IPS DF 6.9 (cell line): ENCODE data around the gene CD151.

Source experiments
- DNase-seq: peaks from one replicate; pipeline ENCODE4 v3.0.0-alpha.2; 2013; ENCODE audit warnings: low read depth, low spot score
- H3K27ac ChIP-seq: one replicate; pipeline ENCODE4 v1.5.1; 2013; ENCODE audit warnings: low read length, control low read depth
- H3K27me3 ChIP-seq: 2 replicates; pipeline ENCODE4 v1.6.1; 2013; ENCODE audit warnings: mild to moderate bottlenecking, low read length; ENCODE audit not compliant: control insufficient read depth, insufficient read depth
- H3K36me3 ChIP-seq: 2 replicates; pipeline ENCODE4 v1.6.1; 2013; ENCODE audit warnings: low read length; ENCODE audit not compliant: control insufficient read depth, insufficient read depth
- H3K4me1 ChIP-seq: 2 replicates; pipeline ENCODE4 v1.6.1; 2013; ENCODE audit warnings: low read length; ENCODE audit not compliant: control insufficient read depth, insufficient read depth
- H3K4me3 ChIP-seq: 2 replicates; pipeline ENCODE4 v1.5.1; 2013; ENCODE audit warnings: mild to moderate bottlenecking, low read length
- H3K9me3 ChIP-seq: 2 replicates; pipeline ENCODE4 v1.6.1; 2013; ENCODE audit warnings: low read length, inconsistent platforms; ENCODE audit not compliant: control insufficient read depth, insufficient read depth
- WGBS: extraction: QIAGEN DNeasy Blood & Tissue Kit; methylation state at CpG from one replicate; pipeline ENCODE4 v1.1.7; 2013; ENCODE audit warnings: mixed read lengths, missing lambda C conversion rate; ENCODE audit not compliant: insufficient read length, insufficient coverage; 5-methylcytosine and 5-hydroxymethylcytosine counted together

Gene CD151

GRCh38 chr11:830295-831117, 2.2 kb upstream of the CD151 start:
- H3K27ac ChIP-seq, result no peak overlapping the region
- peaks cover 6% of the 10 kb centered on the region; the same call in 1 of the 2 replicates for H3K27me3 ChIP-seq
- no CpG with 5 or more reads among the region's 78 CpGs for WGBS
- H3K4me3 ChIP-seq, result peak overlapping the region; percentile 51; the same call in 1 of the 2 replicates
- no peaks in the 10 kb centered on the region for H3K9me3 ChIP-seq
- H3K4me1 ChIP-seq, result peaks cover 28% of the 10 kb centered on the region
- DNase-seq, result no peak
- H3K36me3 ChIP-seq, result no peaks in the 10 kb centered on the region

DNA sequence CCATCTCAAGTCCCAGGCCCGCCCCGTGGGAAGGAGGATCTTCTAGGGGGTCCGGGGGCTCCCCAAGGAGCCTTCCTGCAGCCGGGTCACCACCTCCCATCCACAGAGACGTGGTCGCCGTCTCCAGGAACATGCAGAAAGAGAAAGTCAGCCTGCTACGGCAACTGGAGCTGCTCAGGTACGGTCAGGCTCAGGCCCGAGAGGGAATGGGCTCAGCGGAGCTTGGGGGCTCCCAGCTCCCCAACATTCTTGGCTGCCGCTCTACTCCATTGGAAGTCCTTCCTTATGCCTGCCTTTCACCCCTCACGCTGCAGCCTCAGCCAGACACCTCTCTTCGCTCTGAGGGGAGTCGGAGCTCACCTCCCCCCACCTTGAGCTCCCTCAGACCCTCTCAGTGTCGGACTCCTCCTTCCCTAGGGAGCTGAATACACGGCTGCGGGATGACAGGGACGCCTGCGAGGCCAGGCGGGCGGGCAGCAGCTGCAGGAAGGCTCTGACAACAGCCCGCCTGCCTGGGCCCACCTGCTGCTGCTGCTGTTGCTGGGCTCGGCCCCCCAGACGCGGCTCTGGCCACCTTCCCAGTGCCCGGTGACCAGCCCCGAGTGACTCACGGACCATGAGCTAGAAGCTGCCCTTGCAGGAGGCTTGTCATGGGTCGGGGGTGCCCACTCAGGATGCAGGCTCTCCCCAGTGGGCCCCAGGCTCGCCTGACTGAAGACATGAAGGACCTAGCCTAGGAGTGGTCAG, 1.5 kb upstream of the CD151 start:
- no CpG with 5 or more reads among the region's 31 CpGs for WGBS
- no peaks in the 10 kb centered on the region for H3K9me3 ChIP-seq
- no peak for DNase-seq
- H3K4me3 ChIP-seq, result no peak overlapping the region; the same call in 1 of the 2 replicates
- peaks cover 6% of the 10 kb centered on the region; the same call in 1 of the 2 replicates for H3K27me3 ChIP-seq
- peaks cover 28% of the 10 kb centered on the region for H3K4me1 ChIP-seq
- no peak overlapping the region for H3K27ac ChIP-seq
- no peaks in the 10 kb centered on the region for H3K36me3 ChIP-seq

- H3K4me3 ChIP-seq, result peak overlapping the region; percentile 59; the same call in 1 of the 2 replicates
- H3K27me3 ChIP-seq, result peaks cover 6% of the 10 kb centered on the region; the same call in 1 of the 2 replicates
- H3K27ac ChIP-seq, result no peak overlapping the region
- peaks cover 28% of the 10 kb centered on the region for H3K4me1 ChIP-seq
- no peaks in the 10 kb centered on the region for H3K9me3 ChIP-seq
- DNase-seq, result no peak
- no peaks in the 10 kb centered on the region for H3K36me3 ChIP-seq
- no CpG with 5 or more reads among the region's 23 CpGs for WGBS
Observed at GRCh38 chr11:831961-832528, 707 bp upstream of the CD151 start.

- peak overlapping the region; percentile 59 for H3K4me3 ChIP-seq
- WGBS, result no CpG with 5 or more reads among the region's 55 CpGs
- H3K36me3 ChIP-seq, result peaks cover 6% of the 10 kb centered on the region
- peaks cover 24% of the 10 kb centered on the region for H3K4me1 ChIP-seq
- peaks cover 6% of the 10 kb centered on the region; the same call in 1 of the 2 replicates for H3K27me3 ChIP-seq
- no peaks in the 10 kb centered on the region for H3K9me3 ChIP-seq
- H3K27ac ChIP-seq, result no peak overlapping the region
- no peak for DNase-seq
Observed at GRCh38 chr11:833114-833791, 501 bp downstream of the CD151 start.

- WGBS, result no CpG with 5 or more reads among the region's 9 CpGs
Observed at GRCh38 chr11:833849-834311, 1.1 kb downstream of the CD151 start.

GRCh38 chr11:834371-835316, 1.9 kb downstream of the CD151 start:
- Histone ChIP-seq H3K27me3 (peaks cover 6% of the 10 kb centered on the region; the same call in 1 of the 2 replicates), H3K9me3 (no peaks in the 10 kb centered on the region), H3K27ac (no peak overlapping the region), H3K4me3 (no peak overlapping the region), H3K4me1 (peaks cover 18% of the 10 kb centered on the region), H3K36me3 (peaks cover 16% of the 10 kb centered on the region)
- no CpG with 5 or more reads among the region's 31 CpGs for WGBS
- DNase-seq, result no peak

More at GRCh38 chr11:833849-834311, 1.1 kb downstream of the CD151 start:
- Histone ChIP-seq H3K9me3 (no peaks in the 10 kb centered on the region), H3K36me3 (peaks cover 10% of the 10 kb centered on the region), H3K27ac (no peak overlapping the region), H3K4me1 (peaks cover 22% of the 10 kb centered on the region), H3K4me3 (peak overlapping the region; percentile 59; the same call in 1 of the 2 replicates), H3K27me3 (peaks cover 6% of the 10 kb centered on the region; the same call in 1 of the 2 replicates)
- DNase-seq, result no peak

DNA sequence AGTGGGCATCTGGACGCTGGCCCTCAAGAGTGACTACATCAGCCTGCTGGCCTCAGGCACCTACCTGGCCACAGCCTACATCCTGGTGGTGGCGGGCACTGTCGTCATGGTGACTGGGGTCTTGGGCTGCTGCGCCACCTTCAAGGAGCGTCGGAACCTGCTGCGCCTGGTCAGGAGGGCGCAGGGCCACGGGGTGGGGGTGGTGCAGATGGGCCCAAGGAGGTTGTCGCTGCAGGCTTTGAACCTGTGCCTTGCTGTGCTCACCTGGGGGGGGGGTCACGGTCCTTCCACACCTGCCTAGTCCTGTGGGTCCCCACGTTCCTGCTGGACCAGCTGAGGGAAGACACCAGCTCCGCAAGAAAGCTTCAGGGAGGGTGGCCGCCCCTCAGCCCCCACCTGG, 3.5 kb downstream of the CD151 start:
- peaks cover 14% of the 10 kb centered on the region for H3K4me1 ChIP-seq
- DNase-seq, result no peak
- no peak overlapping the region for H3K4me3 ChIP-seq
- peaks cover 27% of the 10 kb centered on the region for H3K36me3 ChIP-seq
- H3K27me3 ChIP-seq, result peaks cover 5% of the 10 kb centered on the region; the same call in 1 of the 2 replicates
- no CpG with 5 or more reads among the region's 14 CpGs for WGBS
- H3K27ac ChIP-seq, result no peak overlapping the region
- H3K9me3 ChIP-seq, result no peaks in the 10 kb centered on the region

DNA sequence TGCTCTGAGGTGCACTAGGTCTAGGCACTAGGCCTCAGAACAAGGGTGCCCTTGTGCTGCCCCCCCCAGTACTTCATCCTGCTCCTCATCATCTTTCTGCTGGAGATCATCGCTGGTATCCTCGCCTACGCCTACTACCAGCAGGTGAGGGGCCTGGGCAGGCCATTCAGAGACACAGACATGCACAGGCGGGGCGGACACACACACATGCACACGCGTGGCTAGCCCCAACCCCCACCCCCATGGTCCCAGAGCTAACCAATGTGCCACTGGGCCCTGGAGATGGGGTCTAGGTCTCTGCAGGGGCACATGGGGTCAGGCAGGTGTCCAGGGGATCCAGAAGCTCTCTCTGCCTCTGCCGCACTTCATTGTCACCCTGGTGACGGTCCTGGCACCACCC, 3.9 kb downstream of the CD151 start:
- Histone ChIP-seq H3K4me3 (no peak overlapping the region), H3K4me1 (peaks cover 16% of the 10 kb centered on the region), H3K9me3 (no peaks in the 10 kb centered on the region), H3K36me3 (peaks cover 27% of the 10 kb centered on the region), H3K27me3 (peaks cover 3% of the 10 kb centered on the region; the same call in 1 of the 2 replicates), H3K27ac (no peak overlapping the region)
- no peak for DNase-seq
- WGBS, result no CpG with 5 or more reads among the region's 9 CpGs
